ENCODE results near the gene EGFL8. TPM values are rescaled to one million over a fixed set of nuclear protein-coding genes. Genes with fewer than 3 reads are reported as not detected.

EGFL8 gene
- total and polyA plus RNA-seq, 9 of the 15 experiments (the other 6 are each of a cell fraction or from before 2014, with no cell fraction given) = 2.2 to 47.4 (median 14.2) TPM

DNA sequence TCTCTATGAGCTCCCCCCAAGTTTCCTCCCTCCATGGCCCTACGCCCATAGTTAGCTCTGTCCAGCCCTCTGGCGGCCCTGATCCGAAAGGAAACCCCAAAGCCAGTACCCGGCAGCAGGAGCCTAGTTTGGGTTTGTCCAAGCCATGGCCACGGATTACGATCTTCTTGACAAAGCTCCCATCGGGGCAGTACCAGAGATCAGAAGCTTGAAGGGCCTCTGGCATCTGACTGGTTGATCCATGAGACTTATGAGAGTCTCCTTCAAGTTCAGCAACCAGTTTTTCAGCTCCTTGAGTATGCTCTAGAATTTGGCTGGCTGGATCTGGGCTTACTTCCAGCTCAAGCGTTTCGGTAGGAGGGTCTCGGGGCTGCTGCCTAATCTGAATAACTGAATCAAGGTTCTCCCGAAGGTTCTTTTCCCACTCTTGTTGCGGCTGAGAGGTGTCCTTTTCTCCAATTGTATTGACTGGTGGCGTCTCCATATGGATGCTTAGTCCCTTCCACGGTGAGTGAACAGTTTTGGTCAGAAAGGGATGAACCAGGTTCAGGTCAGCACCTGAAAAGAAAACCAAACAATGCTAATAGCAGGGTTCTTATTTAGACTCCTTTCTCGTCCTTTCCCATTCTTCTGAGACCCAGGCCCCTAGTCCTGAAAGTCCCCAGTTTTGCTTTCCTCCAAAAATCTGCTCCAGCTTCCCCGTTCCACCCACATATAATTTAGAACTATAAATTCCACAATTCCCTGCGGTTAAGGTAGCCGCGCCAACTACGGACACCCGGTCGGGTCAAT lies 34.9 kb upstream of the EGFL8 start (continued):
- TF ChIP-seq MGA (IDR thresholded peaks at IDR 0.05) (no peak), ZZZ3 (IDR thresholded peaks at IDR 0.05) (no peak), CUX1 (CRISPR knock-in tag; IDR thresholded peaks at IDR 0.05) (no peak), RB1 (IDR thresholded peaks at IDR 0.05; ENCODE audit: low read depth) (no peak), ZNF347 (CRISPR knock-in tag; IDR thresholded peaks at IDR 0.05; ENCODE audit: low read depth) (no peak), ZNF644 (tag; IDR thresholded peaks at IDR 0.05; ENCODE audit: low read depth) (no peak), STAG1 (CRISPR knock-in tag; IDR thresholded peaks at IDR 0.05; ENCODE audit: borderline replicate concordance) (no peak)

Measured in K562 (cell line).